HCT116 (cell line): ENCODE results near the gene UXS1.

Experiments
- ATF3 ChIP-seq: IDR thresholded peaks from 2 replicates; pipeline ENCODE4 v1.6.1; 2012
- CTCF ChIP-seq, 3 experiments: fragments of 200-600 bp in 1 of 3; sonication (generic) in 1 of 3; IDR thresholded peaks in 2 of 3; conservative IDR thresholded peaks in 1 of 3; 2 replicates each; pipeline ENCODE4 v1.5.1; 2012 to 2017; ENCODE audit warnings: low read depth in 2 of 3, low read length in 2 of 3, antibody characterized with exemption in 1 of 3, borderline replicate concordance in 1 of 3, control low read depth in 1 of 3, mild to moderate bottlenecking in 1 of 3, mixed read lengths in 1 of 3, mixed run types in 1 of 3, moderate library complexity in 1 of 3; ENCODE audit not compliant: insufficient read depth in 1 of 3
- POLR2A ChIP-seq: IDR thresholded peaks from 2 replicates; pipeline ENCODE4 v1.7.0; 2011; ENCODE audit warnings: borderline replicate concordance; ENCODE audit not compliant: insufficient read depth, insufficient read length; ENCODE audit errors: extremely low read depth
- RAD21 ChIP-seq: IDR thresholded peaks from 2 replicates; pipeline ENCODE4 v1.6.1; 2012; ENCODE audit warnings: low read depth, mild to moderate bottlenecking
- TF ChIP-seq, protein P1 (sequence below): IDR thresholded peaks from 2 replicates; pipeline ENCODE4 v1.6.1; 2012

DNA sequence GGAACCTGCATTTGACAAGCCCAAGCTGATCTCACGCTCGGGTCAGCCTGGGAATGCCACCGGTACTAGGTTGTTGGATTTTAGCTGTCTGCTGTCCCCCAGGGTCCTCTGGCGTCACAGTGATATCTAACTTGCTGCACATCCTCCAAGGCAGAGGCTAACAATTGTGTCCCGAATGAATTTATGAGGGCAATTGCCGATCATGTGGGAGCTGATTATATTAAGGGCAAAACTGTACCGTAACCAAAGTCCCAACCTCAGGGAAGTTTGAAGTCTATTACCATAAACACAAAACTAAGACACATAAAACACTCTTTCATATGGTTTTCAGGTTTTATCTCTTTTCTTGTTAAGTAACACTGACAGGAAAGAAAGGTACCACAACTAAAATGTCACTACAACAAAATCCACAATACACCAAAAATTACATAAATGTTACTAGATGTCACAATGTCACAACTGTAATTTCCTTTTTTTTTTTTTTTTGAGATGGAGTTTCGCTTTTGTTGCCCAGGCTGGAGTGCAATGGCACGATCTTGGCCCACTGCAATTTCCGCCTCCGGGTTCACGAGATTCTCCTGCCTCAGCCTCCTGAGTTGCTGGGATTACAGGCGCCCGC is 6.7 kb downstream of the UXS1 start:
- no peak for TF ChIP-seq CTCF (IDR thresholded peaks at IDR 0.05 in 2 of 3, conservative IDR thresholded peaks at IDR 0.05 in 1 of 3; ENCODE audit: borderline replicate concordance in 1 of 3, insufficient read depth in 1 of 3, low read depth in 2 of 3, low read length in 2 of 3)
- TF ChIP-seq POLR2A, result no peak
- TF ChIP-seq ATF3, result no peak
- no peak for TF ChIP-seq RAD21
- TF ChIP-seq, protein P1, sequence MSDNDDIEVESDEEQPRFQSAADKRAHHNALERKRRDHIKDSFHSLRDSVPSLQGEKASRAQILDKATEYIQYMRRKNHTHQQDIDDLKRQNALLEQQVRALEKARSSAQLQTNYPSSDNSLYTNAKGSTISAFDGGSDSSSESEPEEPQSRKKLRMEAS, result no peak
